GM12892 (cell line): ENCODE measurements around the gene LLGL2.

ENCODE experiments used
- POLR2A ChIP-seq: IDR thresholded peaks from 2 replicates; pipeline ENCODE4 v1.6.1; 2011; ENCODE audit warnings: low read depth, low read length, control low read depth
- POLR2AphosphoS5 ChIP-seq: IDR thresholded peaks from 2 replicates; pipeline ENCODE4 v1.6.1; 2011; ENCODE audit warnings: low read depth, low read length, control low read depth
- TAF1 ChIP-seq: IDR thresholded peaks from 2 replicates; pipeline ENCODE4 v1.6.1; 2011; ENCODE audit warnings: low read depth, mild to moderate bottlenecking, control low read depth, low read length, borderline replicate concordance

DNA sequence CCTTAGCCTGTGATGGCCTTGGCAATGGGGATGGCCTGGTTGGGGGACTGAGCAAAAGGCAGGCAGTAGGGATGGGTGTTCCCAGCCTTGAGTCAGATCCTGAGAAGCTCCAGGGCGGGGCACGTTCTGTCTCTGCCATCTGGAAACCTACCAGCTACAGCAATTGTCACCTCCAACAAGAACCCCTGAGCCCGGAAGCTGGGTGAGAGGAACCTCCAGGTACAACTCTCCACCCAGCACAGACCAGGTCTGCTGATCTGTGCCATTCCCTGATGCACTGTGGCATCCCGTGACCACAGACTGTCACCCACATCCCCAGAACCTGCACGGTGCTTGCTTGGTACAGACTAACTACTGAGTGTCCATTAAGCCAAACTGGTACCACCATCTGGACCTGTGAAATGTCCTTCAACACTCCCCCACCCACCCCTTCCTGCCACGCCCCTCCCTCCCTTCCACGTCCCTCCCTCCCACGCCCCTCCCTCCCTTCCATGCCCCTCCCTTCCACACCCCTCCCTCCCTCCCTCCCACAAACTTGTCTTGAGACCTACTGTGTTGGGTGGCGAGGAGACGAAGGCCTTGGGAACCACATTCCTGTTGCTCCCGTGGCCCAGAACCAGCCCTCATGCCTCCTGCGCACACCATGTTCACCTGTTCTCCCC, 78.7 kb downstream of the LLGL2 start:
- no peak for TF ChIP-seq POLR2A
- no peak for TF ChIP-seq POLR2AphosphoS5
- TF ChIP-seq TAF1 = no peak
